ENCODE data around the gene LDLRAD4.

GRCh38 chr18:13294309-13294708 lies 75.7 kb downstream of the LDLRAD4 start:
- TF ChIP-seq CTCF (conservative IDR thresholded peaks at IDR 0.05) (no peak), ZFX (IDR thresholded peaks at IDR 0.05) (no peak)
